IPS-NIHi7 (cell line): ENCODE data around the gene OSR1.

Experiments used
- DNase-seq: peaks from one replicate; pipeline ENCODE4 v3.0.0; 2012; ENCODE audit warnings: mixed read lengths; ENCODE audit errors: extremely low spot score

OSR1 gene

GRCh38 chr2:19359021-19359357 lies 566 bp upstream of the OSR1 start:
- no peak for DNase-seq

DNA sequence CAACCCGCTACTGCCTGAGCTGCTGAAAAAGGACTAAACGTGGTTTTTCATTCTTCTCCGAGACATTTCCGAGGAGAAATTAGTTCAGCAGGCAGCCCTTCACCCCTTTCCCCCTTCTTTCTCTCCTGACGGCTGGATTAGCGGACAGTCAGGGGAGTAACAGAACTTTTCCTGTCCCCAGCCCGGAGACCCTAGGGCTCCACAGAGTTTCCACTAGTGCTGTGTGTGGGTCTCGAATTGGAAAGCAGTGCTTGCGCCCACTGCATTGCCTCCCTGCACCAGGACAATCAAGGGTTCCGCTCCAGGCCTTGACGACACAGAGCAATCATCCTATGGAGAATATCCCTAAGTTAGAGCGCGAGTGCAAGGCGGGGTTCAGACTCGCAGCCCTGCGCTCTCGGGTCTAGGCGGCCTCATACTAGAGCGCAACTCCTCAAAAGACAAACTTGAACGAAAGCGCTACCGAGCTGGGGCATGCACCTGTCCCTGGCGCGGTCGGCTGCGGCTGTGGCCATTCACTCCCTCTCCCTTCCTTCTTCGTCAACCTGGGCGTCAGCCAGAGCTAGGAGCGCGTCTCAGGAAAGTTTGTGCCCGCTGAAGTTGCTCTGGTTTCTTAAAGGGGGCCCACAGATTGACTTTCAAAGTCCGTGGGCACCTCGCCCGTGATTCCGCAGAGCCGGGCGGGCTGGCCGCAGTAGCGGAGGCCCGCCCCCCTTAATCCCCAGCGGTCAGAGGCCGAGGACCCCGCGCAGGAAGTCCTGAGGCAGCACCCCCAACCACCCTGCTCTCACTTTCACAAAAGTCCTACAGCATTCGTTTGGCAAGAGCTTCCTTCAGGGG lies 801 bp downstream of the OSR1 start:
- no peak for DNase-seq

DNA sequence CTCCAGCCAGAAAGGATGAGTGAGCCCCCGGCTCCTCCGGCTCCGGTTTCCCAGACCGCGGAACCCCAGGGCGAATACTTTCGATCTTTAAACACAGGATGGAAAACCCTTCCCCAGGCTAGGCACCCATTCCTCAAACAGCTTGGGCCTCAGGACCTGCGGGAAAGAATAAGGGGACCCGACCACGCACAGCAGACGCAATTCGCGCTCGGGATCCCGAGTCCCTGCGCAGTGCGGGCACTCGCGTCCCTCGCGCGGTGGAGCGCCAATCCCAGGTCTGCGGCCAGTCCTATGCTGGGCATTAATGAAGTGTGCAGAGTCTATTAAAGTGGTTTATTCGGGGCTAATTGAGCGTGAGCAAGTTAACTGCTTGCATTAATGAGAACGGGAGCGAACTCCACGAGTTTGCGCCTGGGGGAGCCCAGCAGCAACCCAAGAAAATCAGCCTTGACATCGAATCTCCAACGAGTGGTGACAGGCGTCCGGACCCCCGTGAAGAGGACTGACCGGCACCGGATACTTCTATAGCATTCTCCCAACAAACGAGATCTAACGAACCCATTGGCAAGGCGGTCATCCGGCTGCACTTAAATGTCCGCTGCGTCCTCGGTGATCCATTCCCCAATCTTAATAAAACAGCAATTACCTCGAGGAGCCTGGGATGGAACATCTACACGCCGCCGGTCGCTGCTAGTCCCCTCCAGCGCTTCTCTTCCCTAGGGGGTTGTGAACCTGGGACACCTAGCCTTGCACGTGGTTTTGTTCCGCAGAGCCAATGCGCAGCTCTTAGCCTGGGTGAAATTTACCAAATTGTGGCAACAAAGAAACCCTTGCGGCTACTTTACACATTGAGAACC lies 1.6 kb downstream of the OSR1 start:
- DNase-seq, result no peak

DNA sequence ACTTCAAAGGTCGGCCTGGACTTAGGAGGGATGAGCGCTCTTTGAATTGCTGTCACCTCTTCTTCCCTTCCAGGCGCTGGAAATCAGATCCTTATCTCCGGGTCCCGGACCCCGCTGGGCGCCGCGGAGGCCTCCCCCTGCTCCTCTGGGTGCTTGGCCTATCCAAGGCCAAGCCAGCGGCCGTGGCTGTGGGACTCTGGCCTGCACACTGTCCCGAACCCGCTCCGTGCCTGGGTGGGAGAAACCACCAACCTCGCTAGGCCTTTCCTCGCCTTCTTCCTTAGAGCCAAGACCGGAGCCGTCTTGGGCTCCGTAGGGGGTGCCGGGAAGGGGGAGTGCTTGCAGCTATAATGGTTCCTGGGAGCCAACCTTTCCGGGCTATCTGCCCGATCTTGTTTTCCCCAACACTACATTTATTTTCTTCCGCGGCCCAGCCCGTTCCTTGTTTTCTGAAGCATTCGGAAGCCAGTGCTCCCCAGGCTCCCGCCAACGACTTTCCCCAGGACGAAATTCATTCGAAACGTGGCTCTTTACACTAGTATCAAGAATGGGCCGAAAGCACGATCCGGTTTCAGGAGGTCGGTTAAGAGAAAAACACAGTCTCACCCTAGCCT lies 2.4 kb downstream of the OSR1 start:
- DNase-seq, result no peak

GRCh38 chr2:19355416-19355821 lies 3.0 kb downstream of the OSR1 start:
- no peak for DNase-seq

GRCh38 chr2:19355014-19355405 lies 3.4 kb downstream of the OSR1 start:
- no peak for DNase-seq

DNA sequence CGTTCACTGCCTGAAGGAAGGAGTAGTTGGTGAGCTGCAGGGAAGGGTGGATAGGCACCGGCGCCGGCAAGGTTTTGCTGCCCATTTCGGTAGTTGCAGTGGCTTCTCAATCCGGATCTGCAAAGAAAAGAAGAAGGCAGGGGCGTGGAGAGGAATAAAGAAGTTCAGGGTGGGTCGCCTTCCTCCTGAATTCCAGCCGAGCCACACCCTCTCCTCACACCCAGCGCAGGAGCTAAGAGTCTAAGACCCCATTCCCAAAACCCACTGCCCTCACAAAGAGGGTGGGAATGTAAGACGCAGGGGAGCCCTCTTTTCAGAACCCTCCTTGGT lies 4.7 kb downstream of the OSR1 start:
- DNase-seq, result no peak

DNA sequence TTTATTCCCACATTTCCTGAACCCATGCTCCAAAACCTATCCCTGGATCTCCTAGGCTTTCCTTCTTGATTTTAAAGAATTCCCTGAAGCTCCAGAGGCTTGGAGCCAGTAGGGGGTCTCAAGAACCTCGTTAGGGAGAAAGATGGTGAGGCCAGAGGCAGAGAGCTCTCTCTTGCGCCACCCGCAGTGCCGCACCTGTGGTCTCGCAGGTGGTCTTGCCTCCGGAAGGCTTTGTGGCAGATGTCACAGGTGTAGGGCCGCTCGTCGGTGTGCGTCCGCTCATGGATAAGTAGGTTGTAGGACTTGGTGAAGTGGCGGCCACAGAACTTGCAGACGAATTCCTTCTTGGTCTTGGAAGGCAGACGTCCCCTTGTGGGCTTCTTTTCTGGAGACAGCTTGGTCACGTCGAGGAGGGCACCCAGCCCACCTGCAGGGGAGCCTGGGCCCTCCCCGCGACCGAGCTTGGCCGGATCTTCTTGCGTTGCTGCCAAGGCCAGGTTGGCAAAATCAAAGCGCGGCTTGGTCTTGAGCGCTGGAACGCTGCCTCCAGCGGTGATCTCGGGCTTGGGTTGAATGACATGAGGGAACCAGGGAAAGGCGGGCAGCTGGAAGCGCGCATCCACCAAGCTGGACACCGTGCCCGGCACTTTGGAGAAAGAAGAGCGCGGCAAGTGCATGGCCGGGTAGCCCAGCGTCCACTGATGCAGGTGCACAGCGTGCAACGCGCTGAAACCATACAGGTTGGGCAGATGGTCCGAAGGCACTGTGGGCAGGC lies 5.3 kb downstream of the OSR1 start:
- no peak for DNase-seq

GRCh38 chr2:19351899-19352697 lies 6.3 kb downstream of the OSR1 start:
- DNase-seq, result no peak

DNA sequence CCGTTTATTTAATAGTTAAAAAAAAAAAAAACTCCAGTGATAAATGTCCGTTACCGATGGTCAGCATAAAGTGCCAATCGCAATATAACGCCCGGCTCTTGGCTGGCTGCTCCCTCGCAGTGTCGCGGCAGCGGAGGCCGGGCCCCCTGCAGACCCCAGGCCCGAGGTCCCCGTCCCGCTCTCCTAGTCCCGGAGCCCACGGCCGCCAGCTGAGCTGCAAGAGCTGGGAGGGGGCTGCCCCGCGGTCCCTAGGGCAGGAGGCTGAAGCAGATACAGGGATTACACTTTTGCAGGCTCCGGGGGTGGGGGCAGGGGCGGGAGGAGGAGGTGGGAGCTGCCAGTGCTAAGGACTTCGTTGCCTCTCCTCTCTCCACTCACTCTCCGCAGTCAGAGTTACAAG lies 6.9 kb downstream of the OSR1 start:
- DNase-seq, result no peak

DNA sequence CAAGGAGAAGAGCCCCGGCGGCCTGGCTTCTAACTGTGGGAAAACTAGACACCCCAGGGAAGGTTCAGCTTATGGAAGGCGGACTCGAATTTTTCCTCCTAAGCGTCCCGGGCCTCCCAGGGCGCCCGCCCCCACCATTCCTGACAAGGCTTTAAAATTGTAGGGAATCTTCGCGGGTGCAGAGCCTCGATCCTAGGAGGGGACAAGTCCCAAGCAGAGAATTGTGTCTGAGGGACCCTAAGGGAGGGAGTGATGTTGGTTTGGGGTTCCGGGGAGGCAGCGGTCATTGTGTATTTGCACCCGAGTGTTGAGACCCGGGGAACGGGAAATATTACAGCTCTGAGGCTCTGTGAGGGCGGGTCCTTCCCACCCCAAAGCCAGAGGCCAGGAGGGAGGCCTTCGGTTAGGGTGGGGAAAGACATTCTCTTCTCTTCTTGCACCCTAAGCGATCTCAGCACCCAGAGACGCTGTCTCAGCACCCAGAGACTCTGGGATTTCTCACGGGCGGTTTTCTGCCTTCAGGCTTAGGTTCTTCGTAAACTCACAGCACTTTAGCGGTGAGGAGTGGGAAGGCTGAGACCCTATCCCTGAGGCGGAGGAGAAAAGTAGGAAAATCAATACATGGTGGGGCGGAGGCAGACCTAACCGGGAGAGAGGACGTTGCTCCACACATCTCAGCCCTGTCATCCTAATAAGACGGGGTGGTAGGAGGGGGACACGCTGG lies 7.6 kb downstream of the OSR1 start:
- DNase-seq, result no peak

- DNase-seq, result peak; percentile 76
These were observed 8.3 kb downstream of the OSR1 start for GRCh38 chr2:19349911-19350677.

DNA sequence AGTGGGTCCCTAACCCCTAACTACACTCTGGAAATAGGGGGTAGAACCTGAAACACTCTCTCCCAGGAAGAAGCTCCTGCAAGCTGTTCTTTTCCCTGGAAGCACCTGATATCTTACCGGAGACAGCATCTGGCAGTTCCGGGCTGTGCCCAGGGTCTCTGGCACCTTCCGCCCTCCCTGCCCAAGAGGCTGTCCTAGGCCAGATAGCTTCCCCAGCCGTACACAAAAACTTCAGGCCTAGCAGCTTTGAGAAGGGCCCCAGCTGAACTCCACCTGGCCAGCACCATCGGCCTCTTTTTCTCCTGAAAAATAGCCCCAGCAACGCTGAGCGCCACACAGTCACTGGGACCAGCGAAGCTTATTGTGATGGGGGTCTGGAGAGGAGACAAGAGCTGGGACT lies 9.7 kb downstream of the OSR1 start:
- DNase-seq, result no peak

- DNase-seq, result peak; percentile 93
These were observed 10.5 kb downstream of the OSR1 start for GRCh38 chr2:19347619-19348562.

GRCh38 chr2:19346983-19347618 lies 11.3 kb downstream of the OSR1 start:
- DNase-seq, result no peak

DNA sequence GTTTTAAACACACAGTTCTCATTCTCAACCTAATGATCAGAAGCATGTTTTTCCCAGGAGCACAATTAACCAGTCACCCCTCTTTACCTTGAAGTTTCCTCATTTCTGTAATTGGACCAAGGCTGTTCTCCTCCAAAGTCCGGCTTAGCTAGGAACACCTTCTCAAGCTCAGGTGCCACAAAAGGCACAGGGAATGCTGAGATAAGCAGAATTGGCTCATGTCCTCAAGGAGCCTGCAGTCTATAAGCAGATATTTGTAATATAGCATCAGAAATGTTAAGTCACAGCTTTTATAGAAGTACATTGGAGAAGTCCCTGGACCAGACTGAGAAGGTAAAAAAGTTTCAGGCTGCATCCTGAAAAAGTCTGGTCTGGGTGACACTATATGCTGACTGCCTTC lies 20.7 kb downstream of the OSR1 start:
- DNase-seq, result no peak

DNA sequence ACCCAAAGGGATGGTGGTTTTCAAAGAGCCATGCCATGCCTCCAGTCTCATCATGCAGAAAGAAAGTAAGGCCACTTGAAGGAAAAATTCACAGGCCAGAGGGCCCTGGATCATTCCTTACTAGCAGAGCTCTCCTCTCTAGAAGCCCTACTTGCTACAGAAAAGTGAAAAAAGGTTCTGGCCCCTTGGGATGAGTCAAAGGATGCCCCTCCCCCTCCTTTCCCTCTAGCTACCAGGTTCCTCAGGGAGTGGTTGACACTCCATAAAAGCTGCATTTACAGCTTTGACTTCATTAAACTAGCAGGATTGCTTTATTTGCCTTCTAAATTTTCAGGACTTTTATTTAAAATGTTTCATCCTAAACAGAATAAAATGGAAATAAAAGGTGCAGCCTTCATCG lies 21.2 kb downstream of the OSR1 start:
- DNase-seq, result peak; percentile 22

DNA sequence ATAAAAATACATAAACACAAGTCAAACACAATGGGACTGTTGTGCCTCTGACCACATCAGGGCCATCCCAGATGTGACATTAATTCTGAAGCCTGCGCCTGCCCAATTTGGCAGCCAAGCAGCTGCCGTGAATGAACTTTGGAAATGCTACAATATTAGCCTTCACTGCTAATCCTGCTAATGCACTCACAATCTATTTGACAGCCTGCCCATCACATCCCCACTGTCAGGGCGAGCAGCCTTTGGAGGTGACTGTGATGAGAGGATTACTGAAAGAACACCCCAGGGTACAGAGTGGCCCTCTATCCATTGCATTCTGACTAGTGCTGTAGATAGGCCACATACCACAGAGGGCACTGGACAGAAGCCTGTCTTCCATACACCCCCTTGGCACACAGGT lies 21.6 kb downstream of the OSR1 start:
- no peak for DNase-seq
